ENCODE data around the gene TBC1D17. TPM values are rescaled to one million over a fixed set of nuclear protein-coding genes. Genes with fewer than 3 reads are reported as not detected.

The TBC1D17 gene
- total RNA-seq, 1 experiment from 2014 or later, result 12.6 TPM

GRCh38 chr19:49862391-49863253 lies 14.9 kb upstream of the TBC1D17 start:
- peak; percentile 95 for DNase-seq

GRCh38 chr19:49863254-49863934 lies 14.1 kb upstream of the TBC1D17 start:
- DNase-seq, result peak; percentile 57
- Histone ChIP-seq H3K4me3 (ENCODE audit: insufficient read depth, low read depth, low read length) (no peak overlapping the region), H3K27me3 (ENCODE audit: control insufficient read depth, insufficient read depth, low read length) (no peaks in the 10 kb centered on the region), H3K36me3 (replicated peaks; ENCODE audit: control insufficient read depth, insufficient read depth, low read length) (peaks cover 25% of the 10 kb centered on the region)

More at GRCh38 chr19:49862391-49863253, 14.9 kb upstream of the TBC1D17 start:
- Histone ChIP-seq H3K4me3 (ENCODE audit: insufficient read depth, low read depth, low read length) (no peak overlapping the region), H3K36me3 (replicated peaks; ENCODE audit: control insufficient read depth, insufficient read depth, low read length) (peaks cover 28% of the 10 kb centered on the region), H3K27me3 (ENCODE audit: control insufficient read depth, insufficient read depth, low read length) (no peaks in the 10 kb centered on the region)

GRCh38 chr19:49863935-49864320 lies 13.6 kb upstream of the TBC1D17 start:
- no peak for DNase-seq
- Histone ChIP-seq H3K4me3 (ENCODE audit: insufficient read depth, low read depth, low read length) (no peak overlapping the region), H3K36me3 (replicated peaks; ENCODE audit: control insufficient read depth, insufficient read depth, low read length) (peaks cover 25% of the 10 kb centered on the region), H3K27me3 (ENCODE audit: control insufficient read depth, insufficient read depth, low read length) (no peaks in the 10 kb centered on the region)

- no peaks in the 10 kb centered on the region for H3K27me3 ChIP-seq (ENCODE audit: control insufficient read depth, insufficient read depth, low read length)
- DNase-seq, result no peak
- no peak overlapping the region for H3K4me3 ChIP-seq (ENCODE audit: insufficient read depth, low read depth, low read length)
- H3K36me3 ChIP-seq (replicated peaks; ENCODE audit: control insufficient read depth, insufficient read depth, low read length), result peaks cover 23% of the 10 kb centered on the region
Observed at GRCh38 chr19:49864890-49865289, 12.6 kb upstream of the TBC1D17 start.

GRCh38 chr19:49866933-49867782 lies 10.3 kb upstream of the TBC1D17 start, which contains the start of gene PNKP:
Gene PNKP, minus strand, starts transcription at chr19:49867576. Its CDS starts 372 bp downstream, at chr19:49867204.
- Histone ChIP-seq H3K4me3 (ENCODE audit: insufficient read depth, low read depth, low read length) (peak within 1 kb of the TSS; percentile 83), H3K36me3 (replicated peaks; ENCODE audit: control insufficient read depth, insufficient read depth, low read length) (peaks cover 16% of the 10 kb centered on the region), H3K27me3 (ENCODE audit: control insufficient read depth, insufficient read depth, low read length) (no peaks in the 10 kb centered on the region)
- peak; percentile 99 for DNase-seq

- peaks cover 8% of the 10 kb centered on the region for H3K36me3 ChIP-seq (replicated peaks; ENCODE audit: control insufficient read depth, insufficient read depth, low read length)
- peak overlapping the region; percentile 42 for H3K4me3 ChIP-seq (ENCODE audit: insufficient read depth, low read depth, low read length)
- H3K27me3 ChIP-seq (ENCODE audit: control insufficient read depth, insufficient read depth, low read length), result no peaks in the 10 kb centered on the region
- DNase-seq, result no peak
Observed at GRCh38 chr19:49869009-49869483, 8.5 kb upstream of the TBC1D17 start.

GRCh38 chr19:49869484-49870308 lies 7.8 kb upstream of the TBC1D17 start:
- Histone ChIP-seq H3K4me3 (ENCODE audit: insufficient read depth, low read depth, low read length) (peak overlapping the region; percentile 67), H3K27me3 (ENCODE audit: control insufficient read depth, insufficient read depth, low read length) (no peaks in the 10 kb centered on the region), H3K36me3 (replicated peaks; ENCODE audit: control insufficient read depth, insufficient read depth, low read length) (peaks cover 2% of the 10 kb centered on the region; the same call in 1 of the 2 replicates)
- peak; percentile 97 for DNase-seq

GRCh38 chr19:49870309-49870901 lies 7.1 kb upstream of the TBC1D17 start:
- H3K27me3 ChIP-seq (ENCODE audit: control insufficient read depth, insufficient read depth, low read length), result no peaks in the 10 kb centered on the region
- peak overlapping the region; percentile 67 for H3K4me3 ChIP-seq (ENCODE audit: insufficient read depth, low read depth, low read length)
- DNase-seq, result no peak
- H3K36me3 ChIP-seq (replicated peaks; ENCODE audit: control insufficient read depth, insufficient read depth, low read length), result no peaks in the 10 kb centered on the region; the same call in 1 of the 2 replicates

GRCh38 chr19:49871349-49871985 lies 6.0 kb upstream of the TBC1D17 start:
- no peaks in the 10 kb centered on the region; the same call in 1 of the 2 replicates for H3K36me3 ChIP-seq (replicated peaks; ENCODE audit: control insufficient read depth, insufficient read depth, low read length)
- H3K4me3 ChIP-seq (ENCODE audit: insufficient read depth, low read depth, low read length), result no peak overlapping the region
- DNase-seq, result no peak
- H3K27me3 ChIP-seq (ENCODE audit: control insufficient read depth, insufficient read depth, low read length), result no peaks in the 10 kb centered on the region

GRCh38 chr19:49872245-49873128 lies 5.0 kb upstream of the TBC1D17 start:
- no peaks in the 10 kb centered on the region for H3K27me3 ChIP-seq (ENCODE audit: control insufficient read depth, insufficient read depth, low read length)
- no peak overlapping the region for H3K4me3 ChIP-seq (ENCODE audit: insufficient read depth, low read depth, low read length)
- DNase-seq, result no peak
- no peaks in the 10 kb centered on the region; the same call in 1 of the 2 replicates for H3K36me3 ChIP-seq (replicated peaks; ENCODE audit: control insufficient read depth, insufficient read depth, low read length)

GRCh38 chr19:49873129-49873521 lies 4.4 kb upstream of the TBC1D17 start:
- H3K36me3 ChIP-seq (replicated peaks; ENCODE audit: control insufficient read depth, insufficient read depth, low read length), result no peaks in the 10 kb centered on the region; the same call in 1 of the 2 replicates
- no peak for DNase-seq
- H3K27me3 ChIP-seq (ENCODE audit: control insufficient read depth, insufficient read depth, low read length), result no peaks in the 10 kb centered on the region
- no peak overlapping the region for H3K4me3 ChIP-seq (ENCODE audit: insufficient read depth, low read depth, low read length)

GRCh38 chr19:49873834-49874233 lies 3.7 kb upstream of the TBC1D17 start:
- H3K4me3 ChIP-seq (ENCODE audit: insufficient read depth, low read depth, low read length), result no peak overlapping the region
- DNase-seq, result no peak

More at GRCh38 chr19:49873834-49874233, 3.7 kb upstream of the TBC1D17 start:
- Histone ChIP-seq H3K36me3 (replicated peaks; ENCODE audit: control insufficient read depth, insufficient read depth, low read length) (no peaks in the 10 kb centered on the region; the same call in 1 of the 2 replicates), H3K27me3 (ENCODE audit: control insufficient read depth, insufficient read depth, low read length) (no peaks in the 10 kb centered on the region)

Data from H7 (cell line).